Panc1 (cell line): Measurements from ENCODE around the gene HTRA3. TPM values are rescaled to one million over a fixed set of nuclear protein-coding genes. Genes with fewer than 3 reads are reported as not detected.
A peak's percentile ranks its signal among the peaks of the same experiment; 100 is the strongest.

Experiments
- ATAC-seq: fragments of 200-7000 bp; cut with Tn5 transposase; 2 replicates; pipeline ENCODE4 v1.9.1; 2020; ENCODE audit warnings: mild to moderate bottlenecking, moderate library complexity
- BruUV-seq: library from RNA; stranded (reverse); fragments of 400-500 nt; replicated peaks from 2 replicates; lab custom pipeline; 2021; lab: Mats Ljungman, UMichigan
- CTCF ChIA-PET: fragments of 300-600 bp; sonication (Branson Sonifier 250); formaldehyde crosslinking; loops from one replicate; lab custom pipeline; 2022; ENCODE audit warnings: antibody characterized with exemption; lab: Charles Lee
- POLR2A ChIA-PET: fragments of 300-600 bp; sonication (Branson Sonifier 250); formaldehyde crosslinking; loops from one replicate; lab custom pipeline; 2022; ENCODE audit warnings: antibody characterized with exemption; lab: Charles Lee
- DNase-seq: peaks from one replicate; pipeline ENCODE4 v3.0.0-alpha.2; 2010; ENCODE audit warnings: low read depth, low spot score
- H3K27ac ChIP-seq: 2 replicates; pipeline ENCODE4 v1.5.1; 2011; ENCODE audit warnings: mild to moderate bottlenecking, low read length, inconsistent platforms
- H3K27me3 ChIP-seq: fragments of 200-500 bp; sonication (Bioruptor generic); 2 replicates; pipeline ENCODE4 v1.6.0; 2014; ENCODE audit warnings: low read length, inconsistent platforms; ENCODE audit not compliant: control insufficient read depth, insufficient read depth
- H3K36me3 ChIP-seq: fragments of 200-500 bp; sonication (Bioruptor generic); 2 replicates; pipeline ENCODE4 v1.5.1; 2014; ENCODE audit warnings: inconsistent platforms, mild to moderate bottlenecking, low read length, moderate library complexity; ENCODE audit not compliant: control insufficient read depth, insufficient read depth
- H3K4me1 ChIP-seq: 2 replicates; pipeline ENCODE4 v1.5.1; 2011; ENCODE audit warnings: inconsistent platforms, mild to moderate bottlenecking, low read length, moderate library complexity; ENCODE audit not compliant: control insufficient read depth, insufficient read depth
- H3K4me3 ChIP-seq, 2 experiments: 2 replicates each; pipeline ENCODE4 v1.5.1; 2011 to 2012; ENCODE audit warnings: low read depth in 2 of 2, low read length in 2 of 2, mild to moderate bottlenecking in 2 of 2, inconsistent platforms in 1 of 2, moderate library complexity in 1 of 2
- H3K9me3 ChIP-seq: fragments of 200-500 bp; sonication (Bioruptor generic); 2 replicates; pipeline ENCODE4 v1.5.1; 2014; ENCODE audit warnings: low read depth, mild to moderate bottlenecking, inconsistent platforms, low read length, moderate library complexity; ENCODE audit not compliant: control insufficient read depth, insufficient read depth
- POLR2AphosphoS5 ChIP-seq: IDR thresholded peaks from 2 replicates; pipeline ENCODE4 v1.6.1; 2012; ENCODE audit warnings: mild to moderate bottlenecking, low read depth, low read length, moderate library complexity
- SIN3A ChIP-seq: IDR thresholded peaks from 2 replicates; pipeline ENCODE4 v1.6.1; 2012; ENCODE audit warnings: low read depth, mild to moderate bottlenecking, low read length, moderate library complexity, borderline replicate concordance; ENCODE audit not compliant: insufficient read depth
- TCF7L2 ChIP-seq: IDR thresholded peaks from 2 replicates; pipeline ENCODE4 v1.6.1; 2011; ENCODE audit warnings: mild to moderate bottlenecking, low read depth, low read length, inconsistent platforms
- in situ Hi-C: cut with HindIII; loops from 2 replicates; pipeline ENCODE4 v1.10.0; 2016; ENCODE audit warnings: low sequenced_read_pairs, low pct_unique_long_range_greater_than_20kb
- intact Hi-C: fragments of 100-400 bp; cut with micrococcal nuclease; formaldehyde crosslinking; loops from one replicate; pipeline ENCODE4 v1.10.0; 2022; ENCODE audit not compliant: unreplicated experiment
- total RNA-seq: library from RNA; stranded (reverse); gene quantifications from one replicate; pipeline ENCODE4 v1.2.1, GENCODE V29; 2021; ENCODE audit not compliant: unreplicated experiment
- TF ChIP-seq, protein P1 (sequence below), 2 experiments: IDR thresholded peaks; 2 replicates each; pipeline ENCODE4 v1.6.1; 2011 to 2012; ENCODE audit warnings: low read depth in 2 of 2, control low read depth in 1 of 2, low read length in 1 of 2, mild to moderate bottlenecking in 1 of 2, moderate library complexity in 1 of 2; ENCODE audit not compliant: insufficient read depth in 1 of 2
- TF ChIP-seq, protein P2 (sequence below): fragments of 450-650 bp; IDR thresholded peaks from 2 replicates; pipeline ENCODE4 v1.5.1; 2017; ENCODE audit warnings: mild to moderate bottlenecking

The HTRA3 gene
- total RNA-seq, 1 experiment from 2014 or later, result 0.98 TPM

DNA sequence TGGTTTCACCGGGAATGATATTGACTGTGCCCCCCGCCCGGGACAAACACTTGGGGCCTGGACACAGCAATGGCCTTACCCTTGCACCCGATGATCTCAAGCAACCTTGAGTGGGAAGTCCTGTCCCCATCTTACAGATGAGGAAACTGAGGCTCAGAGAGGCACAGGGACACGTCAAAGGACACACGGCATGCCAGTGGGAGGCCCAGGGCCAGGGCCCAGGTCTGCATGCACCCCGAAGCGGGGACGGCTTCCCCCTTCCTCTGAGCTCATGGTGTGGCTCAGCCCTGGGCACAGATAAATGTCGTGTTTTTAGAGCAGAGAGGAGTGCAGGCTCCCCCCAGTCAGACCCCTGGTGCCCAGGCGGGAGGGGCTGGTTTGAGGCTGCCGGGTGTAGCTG lies 33.9 kb upstream of the HTRA3 start:
- POLR2A ChIA-PET, result no interaction called here

DNA sequence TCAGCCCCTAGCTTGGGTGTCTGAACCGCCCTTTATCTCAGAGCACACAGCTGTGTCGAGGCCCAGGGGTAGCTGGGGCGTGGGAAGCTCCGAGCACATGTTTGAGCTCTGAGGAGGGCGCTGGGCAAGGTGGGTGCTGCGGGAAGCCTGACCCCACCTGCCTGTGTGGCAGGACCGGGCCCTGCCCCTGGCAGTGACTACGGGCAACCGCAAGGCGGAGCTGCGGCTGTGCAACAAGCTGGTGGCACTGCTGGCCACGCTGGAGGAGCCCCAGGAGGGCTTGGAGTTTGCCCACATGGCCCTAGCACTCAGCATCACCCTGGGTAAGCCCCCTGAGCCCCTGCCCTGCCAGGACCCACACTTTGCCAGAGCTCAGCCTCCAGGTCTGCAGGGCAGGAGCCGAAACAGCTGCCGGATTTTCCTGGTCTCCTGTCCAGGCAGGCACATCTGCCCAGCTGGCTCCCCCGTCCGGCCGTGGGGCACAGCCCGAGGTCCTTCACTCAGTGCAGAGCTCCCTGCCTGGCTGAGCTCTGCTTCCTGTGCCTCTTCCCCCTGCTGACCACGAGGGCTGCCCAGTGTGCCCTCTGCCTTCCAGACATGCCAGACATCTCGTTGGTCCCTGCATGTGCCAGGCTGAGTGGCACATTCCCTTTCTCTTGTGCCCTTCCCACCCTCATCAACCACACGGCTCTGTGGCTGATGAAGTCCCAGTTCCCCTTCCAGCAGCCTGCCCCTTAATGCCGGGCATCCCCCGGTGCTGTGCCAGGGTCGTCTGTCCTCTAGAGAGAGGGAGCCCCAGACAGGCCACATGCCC lies 33.2 kb upstream of the HTRA3 start:
- DNase-seq, result no peak
- no peaks in the 10 kb centered on the region for H3K36me3 ChIP-seq
- no peak overlapping the region for H3K4me3 ChIP-seq
- 0 out of 2 replicates have a peak, but pooled peaks have one; percentile 4 for ATAC-seq
- H3K4me1 ChIP-seq, result no peaks in the 10 kb centered on the region; the same call in 1 of the 2 replicates
- BruUV-seq, result no TSS peak
- no peaks in the 10 kb centered on the region for H3K27me3 ChIP-seq
- ChIA-PET POLR2A (no interaction called here), CTCF (interaction anchor here (0.7 kb wide), 1 partner anchor 59 kb away, joined by 4 read pairs; no protein-coding TSS in a partner anchor)
- TF ChIP-seq SIN3A (no peak), POLR2AphosphoS5 (no peak), TCF7L2 (no peak)
- TF ChIP-seq, protein P1, sequence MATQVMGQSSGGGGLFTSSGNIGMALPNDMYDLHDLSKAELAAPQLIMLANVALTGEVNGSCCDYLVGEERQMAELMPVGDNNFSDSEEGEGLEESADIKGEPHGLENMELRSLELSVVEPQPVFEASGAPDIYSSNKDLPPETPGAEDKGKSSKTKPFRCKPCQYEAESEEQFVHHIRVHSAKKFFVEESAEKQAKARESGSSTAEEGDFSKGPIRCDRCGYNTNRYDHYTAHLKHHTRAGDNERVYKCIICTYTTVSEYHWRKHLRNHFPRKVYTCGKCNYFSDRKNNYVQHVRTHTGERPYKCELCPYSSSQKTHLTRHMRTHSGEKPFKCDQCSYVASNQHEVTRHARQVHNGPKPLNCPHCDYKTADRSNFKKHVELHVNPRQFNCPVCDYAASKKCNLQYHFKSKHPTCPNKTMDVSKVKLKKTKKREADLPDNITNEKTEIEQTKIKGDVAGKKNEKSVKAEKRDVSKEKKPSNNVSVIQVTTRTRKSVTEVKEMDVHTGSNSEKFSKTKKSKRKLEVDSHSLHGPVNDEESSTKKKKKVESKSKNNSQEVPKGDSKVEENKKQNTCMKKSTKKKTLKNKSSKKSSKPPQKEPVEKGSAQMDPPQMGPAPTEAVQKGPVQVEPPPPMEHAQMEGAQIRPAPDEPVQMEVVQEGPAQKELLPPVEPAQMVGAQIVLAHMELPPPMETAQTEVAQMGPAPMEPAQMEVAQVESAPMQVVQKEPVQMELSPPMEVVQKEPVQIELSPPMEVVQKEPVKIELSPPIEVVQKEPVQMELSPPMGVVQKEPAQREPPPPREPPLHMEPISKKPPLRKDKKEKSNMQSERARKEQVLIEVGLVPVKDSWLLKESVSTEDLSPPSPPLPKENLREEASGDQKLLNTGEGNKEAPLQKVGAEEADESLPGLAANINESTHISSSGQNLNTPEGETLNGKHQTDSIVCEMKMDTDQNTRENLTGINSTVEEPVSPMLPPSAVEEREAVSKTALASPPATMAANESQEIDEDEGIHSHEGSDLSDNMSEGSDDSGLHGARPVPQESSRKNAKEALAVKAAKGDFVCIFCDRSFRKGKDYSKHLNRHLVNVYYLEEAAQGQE (IDR thresholded peaks at IDR 0.05; ENCODE audit: insufficient read depth in 1 of 2, low read depth in 2 of 2, low read length in 1 of 2), result no peak
- TF ChIP-seq, protein P2, sequence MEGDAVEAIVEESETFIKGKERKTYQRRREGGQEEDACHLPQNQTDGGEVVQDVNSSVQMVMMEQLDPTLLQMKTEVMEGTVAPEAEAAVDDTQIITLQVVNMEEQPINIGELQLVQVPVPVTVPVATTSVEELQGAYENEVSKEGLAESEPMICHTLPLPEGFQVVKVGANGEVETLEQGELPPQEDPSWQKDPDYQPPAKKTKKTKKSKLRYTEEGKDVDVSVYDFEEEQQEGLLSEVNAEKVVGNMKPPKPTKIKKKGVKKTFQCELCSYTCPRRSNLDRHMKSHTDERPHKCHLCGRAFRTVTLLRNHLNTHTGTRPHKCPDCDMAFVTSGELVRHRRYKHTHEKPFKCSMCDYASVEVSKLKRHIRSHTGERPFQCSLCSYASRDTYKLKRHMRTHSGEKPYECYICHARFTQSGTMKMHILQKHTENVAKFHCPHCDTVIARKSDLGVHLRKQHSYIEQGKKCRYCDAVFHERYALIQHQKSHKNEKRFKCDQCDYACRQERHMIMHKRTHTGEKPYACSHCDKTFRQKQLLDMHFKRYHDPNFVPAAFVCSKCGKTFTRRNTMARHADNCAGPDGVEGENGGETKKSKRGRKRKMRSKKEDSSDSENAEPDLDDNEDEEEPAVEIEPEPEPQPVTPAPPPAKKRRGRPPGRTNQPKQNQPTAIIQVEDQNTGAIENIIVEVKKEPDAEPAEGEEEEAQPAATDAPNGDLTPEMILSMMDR, result no peak
- intact Hi-C loops (no loop called here), in situ Hi-C loops (no loop called here)
- H3K27ac ChIP-seq, result no peak overlapping the region
- no peaks in the 10 kb centered on the region for H3K9me3 ChIP-seq

More for the DNA sequence above, 33.9 kb upstream of the HTRA3 start:
- DNase-seq (no peak), ATAC-seq (no peak)
- no TSS peak for BruUV-seq
- CTCF ChIA-PET, result interaction anchor here (0.7 kb wide), 1 partner anchor 59 kb away, joined by 4 read pairs; no protein-coding TSS in a partner anchor
- no peaks in the 10 kb centered on the region for H3K36me3 ChIP-seq
- H3K4me1 ChIP-seq, result no peaks in the 10 kb centered on the region; the same call in 1 of the 2 replicates
- in situ Hi-C loops (no loop called here), intact Hi-C loops (no loop called here)
- H3K27ac ChIP-seq, result no peak overlapping the region
- no peak overlapping the region for H3K4me3 ChIP-seq
- no peaks in the 10 kb centered on the region for H3K27me3 ChIP-seq
- TF ChIP-seq, protein P1 (IDR thresholded peaks at IDR 0.05; ENCODE audit: insufficient read depth in 1 of 2, low read depth in 2 of 2, low read length in 1 of 2), result no peak
- TF ChIP-seq, protein P2, result no peak
- TF ChIP-seq TCF7L2 (no peak), POLR2AphosphoS5 (no peak), SIN3A (no peak)
- no peaks in the 10 kb centered on the region for H3K9me3 ChIP-seq
